Panc1 (cell line): Measurements from ENCODE around the gene MAEA.

Experiments used
- SIN3A ChIP-seq: IDR thresholded peaks from 2 replicates; pipeline ENCODE4 v1.6.1; 2012; ENCODE audit warnings: low read depth, mild to moderate bottlenecking, low read length, moderate library complexity, borderline replicate concordance; ENCODE audit not compliant: insufficient read depth
- TF ChIP-seq, protein P1 (sequence below): fragments of 450-650 bp; IDR thresholded peaks from 2 replicates; pipeline ENCODE4 v1.5.1; 2017; ENCODE audit warnings: mild to moderate bottlenecking

DNA sequence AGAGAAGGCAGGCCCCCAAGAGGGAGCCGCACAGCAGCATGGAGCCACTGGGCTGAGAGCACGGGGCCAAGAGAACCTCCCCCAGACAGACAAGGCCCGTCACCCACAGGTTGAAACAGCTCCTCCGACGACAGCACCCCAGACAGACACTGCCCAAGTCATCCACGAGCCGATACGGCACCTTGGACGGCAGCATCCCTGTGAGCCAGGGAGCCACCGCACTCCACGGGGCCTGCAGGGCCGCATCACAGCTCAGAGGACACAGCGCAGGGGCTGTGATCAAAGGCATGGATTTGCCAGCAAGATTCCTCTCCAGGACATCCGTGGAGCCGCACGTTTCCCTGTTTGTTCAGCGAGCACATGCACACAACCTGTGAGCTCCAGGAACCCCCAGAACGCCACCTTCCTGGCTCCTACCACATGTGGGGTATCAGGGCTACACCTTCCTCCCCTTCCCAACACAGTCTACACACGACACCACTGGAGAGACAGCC, 44.7 kb upstream of the MAEA start:
- TF ChIP-seq, protein P1, sequence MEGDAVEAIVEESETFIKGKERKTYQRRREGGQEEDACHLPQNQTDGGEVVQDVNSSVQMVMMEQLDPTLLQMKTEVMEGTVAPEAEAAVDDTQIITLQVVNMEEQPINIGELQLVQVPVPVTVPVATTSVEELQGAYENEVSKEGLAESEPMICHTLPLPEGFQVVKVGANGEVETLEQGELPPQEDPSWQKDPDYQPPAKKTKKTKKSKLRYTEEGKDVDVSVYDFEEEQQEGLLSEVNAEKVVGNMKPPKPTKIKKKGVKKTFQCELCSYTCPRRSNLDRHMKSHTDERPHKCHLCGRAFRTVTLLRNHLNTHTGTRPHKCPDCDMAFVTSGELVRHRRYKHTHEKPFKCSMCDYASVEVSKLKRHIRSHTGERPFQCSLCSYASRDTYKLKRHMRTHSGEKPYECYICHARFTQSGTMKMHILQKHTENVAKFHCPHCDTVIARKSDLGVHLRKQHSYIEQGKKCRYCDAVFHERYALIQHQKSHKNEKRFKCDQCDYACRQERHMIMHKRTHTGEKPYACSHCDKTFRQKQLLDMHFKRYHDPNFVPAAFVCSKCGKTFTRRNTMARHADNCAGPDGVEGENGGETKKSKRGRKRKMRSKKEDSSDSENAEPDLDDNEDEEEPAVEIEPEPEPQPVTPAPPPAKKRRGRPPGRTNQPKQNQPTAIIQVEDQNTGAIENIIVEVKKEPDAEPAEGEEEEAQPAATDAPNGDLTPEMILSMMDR, result no peak
- TF ChIP-seq SIN3A, result no peak
